Measurements from ENCODE around the gene DNLZ.

DNA sequence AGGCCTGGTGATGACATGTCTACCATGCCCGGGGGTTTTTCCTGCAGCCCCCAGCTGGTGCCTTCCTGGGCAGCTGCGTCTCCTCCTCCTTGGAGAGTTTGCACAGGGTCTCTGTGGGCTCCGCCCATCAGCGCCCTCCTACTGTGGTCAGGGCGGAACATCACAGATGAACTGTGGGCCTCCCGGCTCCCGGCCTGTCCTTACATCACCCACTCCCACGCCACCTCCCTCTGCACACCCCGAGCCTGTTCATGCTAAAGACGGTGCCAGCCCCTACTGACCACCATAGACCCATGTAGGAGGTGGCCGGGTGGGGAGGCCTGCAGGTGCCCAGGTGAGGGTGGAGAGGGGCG is 23.6 kb downstream of the DNLZ start:
- TF ChIP-seq, protein P1, sequence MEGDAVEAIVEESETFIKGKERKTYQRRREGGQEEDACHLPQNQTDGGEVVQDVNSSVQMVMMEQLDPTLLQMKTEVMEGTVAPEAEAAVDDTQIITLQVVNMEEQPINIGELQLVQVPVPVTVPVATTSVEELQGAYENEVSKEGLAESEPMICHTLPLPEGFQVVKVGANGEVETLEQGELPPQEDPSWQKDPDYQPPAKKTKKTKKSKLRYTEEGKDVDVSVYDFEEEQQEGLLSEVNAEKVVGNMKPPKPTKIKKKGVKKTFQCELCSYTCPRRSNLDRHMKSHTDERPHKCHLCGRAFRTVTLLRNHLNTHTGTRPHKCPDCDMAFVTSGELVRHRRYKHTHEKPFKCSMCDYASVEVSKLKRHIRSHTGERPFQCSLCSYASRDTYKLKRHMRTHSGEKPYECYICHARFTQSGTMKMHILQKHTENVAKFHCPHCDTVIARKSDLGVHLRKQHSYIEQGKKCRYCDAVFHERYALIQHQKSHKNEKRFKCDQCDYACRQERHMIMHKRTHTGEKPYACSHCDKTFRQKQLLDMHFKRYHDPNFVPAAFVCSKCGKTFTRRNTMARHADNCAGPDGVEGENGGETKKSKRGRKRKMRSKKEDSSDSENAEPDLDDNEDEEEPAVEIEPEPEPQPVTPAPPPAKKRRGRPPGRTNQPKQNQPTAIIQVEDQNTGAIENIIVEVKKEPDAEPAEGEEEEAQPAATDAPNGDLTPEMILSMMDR (IDR thresholded peaks at IDR 0.05 in 4 of 5, conservative IDR thresholded peaks at IDR 0.05 in 1 of 5): no peak
- TF ChIP-seq POLR2A (IDR thresholded peaks at IDR 0.05): no peak
